Endothelial cell (in vitro differentiated cells): Measurements from ENCODE around the gene FGA. TPM values are rescaled to one million over a fixed set of nuclear protein-coding genes. Genes with fewer than 3 reads are reported as not detected.
"Not testable (repeated sequence)": the region's sequence is repeated elsewhere in the genome, so short reads cannot be mapped to it uniquely, and the experiment has no call there.

Experiments used
- DNase-seq: peaks from one replicate; pipeline ENCODE4 v3.0.0; 2021; ENCODE audit warnings: low spot score
- H3K27ac Mint-ChIP-seq: one replicate; pipeline ENCODE4 v1.8.0; 2021; ENCODE audit warnings: mixed read lengths, inconsistent platforms; ENCODE audit not compliant: unreplicated experiment
- H3K27me3 Mint-ChIP-seq: one replicate; pipeline ENCODE4 v1.8.0; 2021; ENCODE audit warnings: mild to moderate bottlenecking, moderate library complexity, mixed read lengths, inconsistent platforms; ENCODE audit not compliant: unreplicated experiment
- H3K36me3 Mint-ChIP-seq: one replicate; pipeline ENCODE4 v1.8.0; 2021; ENCODE audit warnings: mild to moderate bottlenecking, low read depth, mixed read lengths, inconsistent platforms; ENCODE audit not compliant: unreplicated experiment
- H3K4me1 Mint-ChIP-seq: one replicate; pipeline ENCODE4 v1.8.0; 2021; ENCODE audit warnings: mild to moderate bottlenecking, mixed read lengths, inconsistent platforms; ENCODE audit not compliant: unreplicated experiment
- H3K4me3 Mint-ChIP-seq: one replicate; pipeline ENCODE4 v1.8.0; 2021; ENCODE audit warnings: mild to moderate bottlenecking, mixed read lengths, inconsistent platforms; ENCODE audit not compliant: unreplicated experiment
- H3K9me3 Mint-ChIP-seq: one replicate; pipeline ENCODE4 v1.8.0; 2021; ENCODE audit warnings: mixed read lengths, inconsistent platforms; ENCODE audit not compliant: unreplicated experiment
- total RNA-seq: library from RNA; stranded (reverse); fragmentation: NEBNext Ultra II Directional; extraction: Animal tissue kit (Norgen Biotek cat#: 25700); gene quantifications from one replicate; pipeline ENCODE4 v1.2.1, GENCODE V29; 2021; ENCODE audit not compliant: unreplicated experiment
- TF ChIP-seq, protein P1 (sequence below): fragments of 200-600 bp; sonication (generic); IDR thresholded peaks from one replicate; pipeline ENCODE4 v1.5.0; 2021; ENCODE audit warnings: antibody characterized with exemption; ENCODE audit not compliant: unreplicated experiment

FGA gene
- total RNA-seq, 1 donor from 2014 or later = not detected

DNA sequence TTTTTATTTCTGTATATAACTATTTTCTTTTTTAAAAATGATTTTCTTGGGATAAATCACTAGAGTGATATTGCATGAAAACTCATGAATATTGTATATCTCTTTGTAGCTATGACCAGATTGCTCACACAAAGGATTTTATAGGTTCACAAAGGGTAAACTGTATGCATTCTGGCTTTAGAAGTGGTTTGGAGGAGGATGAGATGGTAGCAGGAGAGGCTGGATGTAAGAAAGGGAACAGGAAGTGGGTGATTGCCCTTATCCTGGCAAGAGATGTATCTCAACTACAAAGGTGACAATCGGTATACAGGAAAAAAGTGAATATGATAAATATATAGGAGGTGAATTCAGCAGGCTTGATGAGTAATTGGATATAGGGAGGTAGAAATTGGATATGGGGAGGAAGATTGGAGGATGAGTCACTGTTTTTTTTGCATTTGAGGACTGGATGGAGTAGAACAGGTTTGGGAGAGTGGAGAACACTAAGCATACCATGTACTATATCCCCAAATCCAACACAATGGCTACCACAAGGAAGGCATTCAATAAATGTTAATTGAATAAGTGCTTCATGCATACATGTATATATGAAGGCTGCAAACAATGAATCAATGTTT is 12.0 kb upstream of the FGA start:
- Mint-ChIP-seq H3K36me3 (no peaks in the 10 kb centered on the region), H3K27me3 (no peaks in the 10 kb centered on the region), H3K27ac (no peak overlapping the region), H3K9me3 (no peaks in the 10 kb centered on the region), H3K4me1 (peaks cover 5% of the 10 kb centered on the region), H3K4me3 (no peak overlapping the region)
- DNase-seq = no peak
- TF ChIP-seq, protein P1, sequence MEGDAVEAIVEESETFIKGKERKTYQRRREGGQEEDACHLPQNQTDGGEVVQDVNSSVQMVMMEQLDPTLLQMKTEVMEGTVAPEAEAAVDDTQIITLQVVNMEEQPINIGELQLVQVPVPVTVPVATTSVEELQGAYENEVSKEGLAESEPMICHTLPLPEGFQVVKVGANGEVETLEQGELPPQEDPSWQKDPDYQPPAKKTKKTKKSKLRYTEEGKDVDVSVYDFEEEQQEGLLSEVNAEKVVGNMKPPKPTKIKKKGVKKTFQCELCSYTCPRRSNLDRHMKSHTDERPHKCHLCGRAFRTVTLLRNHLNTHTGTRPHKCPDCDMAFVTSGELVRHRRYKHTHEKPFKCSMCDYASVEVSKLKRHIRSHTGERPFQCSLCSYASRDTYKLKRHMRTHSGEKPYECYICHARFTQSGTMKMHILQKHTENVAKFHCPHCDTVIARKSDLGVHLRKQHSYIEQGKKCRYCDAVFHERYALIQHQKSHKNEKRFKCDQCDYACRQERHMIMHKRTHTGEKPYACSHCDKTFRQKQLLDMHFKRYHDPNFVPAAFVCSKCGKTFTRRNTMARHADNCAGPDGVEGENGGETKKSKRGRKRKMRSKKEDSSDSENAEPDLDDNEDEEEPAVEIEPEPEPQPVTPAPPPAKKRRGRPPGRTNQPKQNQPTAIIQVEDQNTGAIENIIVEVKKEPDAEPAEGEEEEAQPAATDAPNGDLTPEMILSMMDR = no peak

DNA sequence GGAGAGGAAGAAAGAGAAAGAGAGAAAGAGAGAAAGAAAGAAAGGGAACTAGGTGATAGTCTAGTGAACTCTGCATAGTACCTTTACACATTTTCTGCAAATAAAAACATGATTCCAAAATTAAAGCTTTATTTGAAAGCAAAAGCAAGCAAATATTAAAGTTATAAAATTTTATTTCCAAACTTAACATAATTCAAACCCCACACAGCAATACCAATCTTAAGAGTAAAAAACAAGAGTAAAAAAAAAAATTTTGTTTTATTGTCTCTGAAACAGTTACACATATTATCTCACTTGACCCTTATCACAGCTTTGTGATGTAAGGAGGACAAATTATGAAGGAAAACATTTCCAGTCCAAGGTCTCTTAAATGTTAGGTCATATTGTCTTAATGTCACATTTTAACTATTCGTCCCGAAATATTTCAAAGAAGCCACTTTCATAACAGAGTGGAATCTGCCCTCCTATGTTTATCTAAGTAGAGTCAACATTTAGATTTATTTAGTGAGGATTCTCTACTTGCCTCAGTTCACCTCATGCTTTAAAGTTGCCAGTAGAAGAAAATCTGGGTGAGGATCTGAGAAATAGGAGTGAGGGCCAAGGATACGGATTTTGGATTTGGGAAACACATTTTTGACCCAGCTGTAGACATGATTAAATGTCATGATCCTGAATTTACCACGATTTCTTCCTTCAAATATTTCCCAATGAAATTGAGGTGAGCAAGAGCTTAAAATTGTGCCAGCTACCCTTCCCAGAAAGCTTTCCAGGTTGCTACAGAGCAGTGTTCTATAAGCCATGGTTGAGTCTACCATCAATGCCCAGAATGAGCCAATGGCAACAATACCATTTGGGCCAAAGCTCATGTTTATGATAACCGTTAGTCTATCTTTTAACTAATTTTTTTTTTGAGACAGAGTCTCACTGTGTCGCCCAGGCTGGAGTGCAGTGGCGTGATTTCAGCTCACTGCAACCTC is 7.5 kb upstream of the FGA start:
- TF ChIP-seq, protein P1 = no peak
- H3K4me1 Mint-ChIP-seq = peaks cover 5% of the 10 kb centered on the region
- no peaks in the 10 kb centered on the region for H3K9me3 Mint-ChIP-seq
- H3K27me3 Mint-ChIP-seq = peaks cover 3% of the 10 kb centered on the region
- DNase-seq = no peak
- no peak overlapping the region for H3K27ac Mint-ChIP-seq
- no peaks in the 10 kb centered on the region for H3K36me3 Mint-ChIP-seq
- H3K4me3 Mint-ChIP-seq = no peak overlapping the region

DNA sequence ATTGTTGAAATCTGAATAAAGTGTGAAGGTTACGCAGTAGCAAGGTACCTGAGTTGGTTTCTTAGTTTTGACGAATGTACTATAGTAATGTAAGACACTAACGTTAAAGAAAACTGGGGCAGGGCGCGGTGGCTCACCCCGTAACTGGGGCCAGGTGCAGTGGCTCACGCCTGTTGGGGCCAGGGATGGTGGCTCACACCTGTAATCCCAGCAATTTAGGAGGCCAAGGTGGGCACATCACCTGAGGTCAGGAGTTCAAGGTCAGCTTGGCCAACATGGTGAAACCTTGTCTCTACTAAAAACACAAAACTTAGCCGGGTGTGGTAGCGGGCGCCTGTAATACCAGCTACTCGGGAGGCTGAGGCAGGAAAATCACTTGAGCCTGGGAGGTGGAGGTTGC is 6.7 kb upstream of the FGA start:
- H3K4me3 Mint-ChIP-seq, DNase-seq, H3K27ac Mint-ChIP-seq, H3K27me3 Mint-ChIP-seq, H3K36me3 Mint-ChIP-seq, H3K4me1 Mint-ChIP-seq, H3K9me3 Mint-ChIP-seq: not testable (repeated sequence)

DNA sequence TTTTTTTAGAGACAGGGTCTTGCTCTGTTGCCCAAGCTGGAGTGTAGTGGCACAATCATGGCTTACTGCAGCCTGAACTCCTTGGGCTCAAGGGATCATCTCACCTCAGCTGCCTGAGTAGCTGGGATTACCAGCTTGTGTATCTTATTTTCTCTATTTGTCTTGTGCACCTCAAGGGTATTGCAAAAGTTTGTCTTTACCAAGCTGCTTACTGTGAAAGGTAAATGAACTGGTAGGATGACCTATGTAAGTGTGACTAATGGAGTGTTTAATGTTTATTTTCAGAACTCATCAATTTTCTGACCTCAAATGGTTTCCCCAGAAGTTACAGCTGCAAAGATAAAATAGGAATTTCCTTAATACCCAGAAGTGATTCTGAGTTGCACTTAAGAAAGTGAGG is 5.3 kb upstream of the FGA start:
- Mint-ChIP-seq H3K4me1 (no peaks in the 10 kb centered on the region), H3K27ac (no peak overlapping the region), H3K9me3 (no peaks in the 10 kb centered on the region), H3K27me3 (peaks cover 3% of the 10 kb centered on the region), H3K4me3 (no peak overlapping the region), H3K36me3 (no peaks in the 10 kb centered on the region)
- TF ChIP-seq, protein P1 = no peak
- DNase-seq = no peak

DNA sequence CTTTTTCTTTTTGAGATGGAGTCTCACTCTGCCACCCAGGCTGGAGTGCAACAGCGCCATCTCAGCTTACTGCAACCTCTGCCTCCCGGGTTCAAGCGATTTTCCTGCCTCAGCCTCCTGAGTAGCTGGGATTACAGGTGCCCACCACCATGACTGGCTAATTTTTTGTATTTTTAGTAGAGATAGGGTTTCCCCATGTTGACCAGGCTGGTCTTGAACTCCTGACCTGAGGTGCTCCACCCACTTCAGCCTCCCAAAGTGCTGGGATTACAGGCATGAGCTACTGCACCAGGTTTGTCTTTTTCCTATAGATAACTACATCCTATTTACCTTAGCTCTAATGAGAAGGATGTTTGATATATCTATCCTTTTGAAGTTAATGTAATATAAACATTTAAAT is 3.8 kb upstream of the FGA start:
- not testable (repeated sequence) for H3K27me3 Mint-ChIP-seq, H3K4me3 Mint-ChIP-seq, H3K27ac Mint-ChIP-seq, DNase-seq, H3K4me1 Mint-ChIP-seq, H3K9me3 Mint-ChIP-seq, H3K36me3 Mint-ChIP-seq

DNA sequence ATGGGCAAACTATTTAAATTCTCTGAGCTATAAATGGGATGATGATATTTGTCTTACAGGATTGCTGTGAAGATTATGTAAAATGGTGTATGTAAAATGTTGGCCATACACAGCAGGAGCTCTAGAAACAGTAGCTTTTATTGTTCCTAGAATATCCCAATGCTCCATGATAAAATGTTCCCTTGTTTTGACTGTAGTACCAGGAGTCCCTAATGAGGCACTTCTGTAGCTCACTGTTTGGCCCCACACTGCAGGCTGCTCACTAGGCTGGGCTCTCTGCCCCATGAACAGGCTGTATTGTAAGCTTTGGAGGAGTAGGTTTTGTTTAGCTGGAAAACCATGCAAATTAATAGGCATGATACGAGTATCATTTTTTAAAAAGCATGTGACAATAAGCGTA is 3.3 kb upstream of the FGA start:
- no peak overlapping the region for H3K27ac Mint-ChIP-seq
- H3K4me1 Mint-ChIP-seq = no peaks in the 10 kb centered on the region
- no peak overlapping the region for H3K4me3 Mint-ChIP-seq

More for the DNA sequence above, 3.3 kb upstream of the FGA start:
- DNase-seq = no peak
- TF ChIP-seq, protein P1 = no peak
- H3K27me3 Mint-ChIP-seq = peaks cover 3% of the 10 kb centered on the region
- H3K36me3 Mint-ChIP-seq = no peaks in the 10 kb centered on the region
- H3K9me3 Mint-ChIP-seq = no peaks in the 10 kb centered on the region
